Central memory CD8-positive, alpha-beta T cell (primary cell): Measurements from ENCODE around the gene EMC1.
A peak's percentile ranks its signal among the peaks of the same experiment; 100 is the strongest.
"Not testable (repeated sequence)": the region's sequence is repeated elsewhere in the genome, so short reads cannot be mapped to it uniquely, and the experiment has no call there.

Experiments used
- ATAC-seq: fragments of 150-1000 bp; cut with Tn5 transposase; replicated peaks from 2 replicates; pipeline ENCODE4 v1.10.0; 2022; ENCODE audit warnings: mild to moderate bottlenecking, moderate FRiP score, moderate number of reproducible peaks; ENCODE audit not compliant: poor library complexity, severe bottlenecking; ENCODE audit errors: extremely low read depth
- DNase-seq, 2 donors: peaks; one replicate each; pipeline ENCODE4 v3.0.0; 2021; ENCODE audit warnings: low spot score in 2 of 2
- H3K27ac Mint-ChIP-seq: one replicate; pipeline ENCODE4 v1.8.0; 2022; ENCODE audit warnings: low read depth, mild to moderate bottlenecking, moderate library complexity, mixed read lengths
- H3K27me3 Mint-ChIP-seq: one replicate; pipeline ENCODE4 v1.8.0; 2022; ENCODE audit warnings: mixed read lengths
- H3K36me3 Mint-ChIP-seq: one replicate; pipeline ENCODE4 v1.8.0; 2022; ENCODE audit warnings: mild to moderate bottlenecking, moderate library complexity, mixed read lengths; ENCODE audit not compliant: insufficient read depth
- H3K4me1 Mint-ChIP-seq: one replicate; pipeline ENCODE4 v1.8.0; 2022; ENCODE audit warnings: mixed read lengths
- H3K4me3 Mint-ChIP-seq: one replicate; pipeline ENCODE4 v1.8.0; 2022; ENCODE audit warnings: mild to moderate bottlenecking, moderate library complexity, mixed read lengths
- H3K9me3 Mint-ChIP-seq: one replicate; pipeline ENCODE4 v1.8.0; 2022; ENCODE audit warnings: mixed read lengths

EMC1 gene

GRCh38 chr1:19222573-19222972, 28.8 kb downstream of the EMC1 start:
- no peaks in the 10 kb centered on the region for H3K9me3 Mint-ChIP-seq
- no peak overlapping the region for H3K27ac Mint-ChIP-seq
- DNase-seq (no peak), ATAC-seq (no peak)
- peaks cover 5% of the 10 kb centered on the region for H3K4me1 Mint-ChIP-seq
- peaks cover 67% of the 10 kb centered on the region for H3K36me3 Mint-ChIP-seq
- no peak overlapping the region for H3K4me3 Mint-ChIP-seq
- no peaks in the 10 kb centered on the region for H3K27me3 Mint-ChIP-seq

GRCh38 chr1:19220991-19221390, 30.3 kb downstream of the EMC1 start:
- H3K36me3 Mint-ChIP-seq, result peaks cover 57% of the 10 kb centered on the region
- no peak overlapping the region for H3K4me3 Mint-ChIP-seq
- no peaks in the 10 kb centered on the region for H3K27me3 Mint-ChIP-seq
- H3K4me1 Mint-ChIP-seq, result peaks cover 5% of the 10 kb centered on the region
- no peak overlapping the region for H3K27ac Mint-ChIP-seq
- ATAC-seq (no peak), DNase-seq (no peak)
- no peaks in the 10 kb centered on the region for H3K9me3 Mint-ChIP-seq

- no peak for ATAC-seq
- no peak for DNase-seq
- peaks cover 5% of the 10 kb centered on the region for H3K4me1 Mint-ChIP-seq
These were observed 31.1 kb downstream of the EMC1 start for GRCh38 chr1:19220080-19220846.

GRCh38 chr1:19219451-19219850, 31.9 kb downstream of the EMC1 start:
- ATAC-seq, result no peak
- no peak overlapping the region for H3K27ac Mint-ChIP-seq
- H3K4me1 Mint-ChIP-seq, result peaks cover 5% of the 10 kb centered on the region
- peaks cover 48% of the 10 kb centered on the region for H3K36me3 Mint-ChIP-seq
- H3K27me3 Mint-ChIP-seq, result no peaks in the 10 kb centered on the region
- no peak overlapping the region for H3K4me3 Mint-ChIP-seq
- no peaks in the 10 kb centered on the region for H3K9me3 Mint-ChIP-seq
- DNase-seq, result no peak

More at GRCh38 chr1:19220080-19220846, 31.1 kb downstream of the EMC1 start:
- Mint-ChIP-seq H3K36me3 (peaks cover 50% of the 10 kb centered on the region), H3K27me3 (no peaks in the 10 kb centered on the region), H3K4me3 (no peak overlapping the region), H3K9me3 (no peaks in the 10 kb centered on the region), H3K27ac (no peak overlapping the region)

- not testable (repeated sequence) for ATAC-seq, DNase-seq, H3K9me3 Mint-ChIP-seq, H3K4me1 Mint-ChIP-seq, H3K27me3 Mint-ChIP-seq, H3K4me3 Mint-ChIP-seq, H3K27ac Mint-ChIP-seq
- peaks cover 31% of the 10 kb centered on the region for H3K36me3 Mint-ChIP-seq
These were observed 34.7 kb downstream of the EMC1 start for GRCh38 chr1:19216585-19216984.

- Mint-ChIP-seq H3K9me3 (no peaks in the 10 kb centered on the region), H3K27me3 (no peaks in the 10 kb centered on the region), H3K27ac (no peak overlapping the region), H3K36me3 (peaks cover 24% of the 10 kb centered on the region), H3K4me3 (no peak overlapping the region), H3K4me1 (peaks cover 28% of the 10 kb centered on the region)
- DNase-seq (no peak), ATAC-seq (no peak)
These were observed 37.7 kb downstream of the EMC1 start for GRCh38 chr1:19213580-19213979.

GRCh38 chr1:19212167-19212566, 39.2 kb downstream of the EMC1 start:
- Mint-ChIP-seq H3K36me3 (peaks cover 22% of the 10 kb centered on the region), H3K4me1 (peaks cover 33% of the 10 kb centered on the region), H3K9me3 (no peaks in the 10 kb centered on the region), H3K4me3 (no peak overlapping the region), H3K27ac (peak overlapping the region; percentile 48), H3K27me3 (no peaks in the 10 kb centered on the region)
- ATAC-seq, result no peak
- no peak for DNase-seq

GRCh38 chr1:19210772-19211549, 40.4 kb downstream of the EMC1 start:
- no peak for ATAC-seq
- no peaks in the 10 kb centered on the region for H3K9me3 Mint-ChIP-seq
- peaks cover 39% of the 10 kb centered on the region for H3K4me1 Mint-ChIP-seq
- H3K27me3 Mint-ChIP-seq, result no peaks in the 10 kb centered on the region
- H3K36me3 Mint-ChIP-seq, result peaks cover 19% of the 10 kb centered on the region
- H3K4me3 Mint-ChIP-seq, result peak overlapping the region; percentile 82
- H3K27ac Mint-ChIP-seq, result peak overlapping the region; percentile 92
- no peak for DNase-seq

GRCh38 chr1:19209990-19210771, 41.1 kb downstream of the EMC1 start, which contains the start of gene UBR4:
TSS of gene UBR4 (minus strand) at chr1:19210266. CDS start at chr1:19210248, 18 bp downstream.
- peaks cover 19% of the 10 kb centered on the region for H3K36me3 Mint-ChIP-seq
- peak within 1 kb of the TSS; percentile 92 for H3K27ac Mint-ChIP-seq
- no peaks in the 10 kb centered on the region for H3K27me3 Mint-ChIP-seq
- H3K4me1 Mint-ChIP-seq, result peaks cover 46% of the 10 kb centered on the region
- peak; percentile 94 to 95 for DNase-seq
- ATAC-seq, result peak; percentile 90
- H3K9me3 Mint-ChIP-seq, result no peaks in the 10 kb centered on the region
- H3K4me3 Mint-ChIP-seq, result peak within 1 kb of the TSS; percentile 82

GRCh38 chr1:19209439-19209989, 41.8 kb downstream of the EMC1 start:
- ATAC-seq (peak; percentile 34), DNase-seq (no peak)
- Mint-ChIP-seq H3K36me3 (peaks cover 19% of the 10 kb centered on the region), H3K27ac (peak overlapping the region; percentile 92), H3K4me3 (peak overlapping the region; percentile 82), H3K4me1 (peaks cover 53% of the 10 kb centered on the region), H3K27me3 (no peaks in the 10 kb centered on the region), H3K9me3 (no peaks in the 10 kb centered on the region)

GRCh38 chr1:19208710-19209438, 42.5 kb downstream of the EMC1 start:
- Mint-ChIP-seq H3K4me1 (peaks cover 60% of the 10 kb centered on the region), H3K27me3 (no peaks in the 10 kb centered on the region), H3K4me3 (peak overlapping the region; percentile 82), H3K27ac (peak overlapping the region; percentile 92), H3K9me3 (no peaks in the 10 kb centered on the region), H3K36me3 (peaks cover 15% of the 10 kb centered on the region)
- DNase-seq (no peak), ATAC-seq (no peak)
